Activated naive CD4-positive, alpha-beta T cell treated with anti-CD3 and anti-CD28 coated beads, Interleukin-2, amount 10 ng/mL, durations not matched to agents 7 days and 5 days (primary cell): ENCODE data around the gene TNPO1.

Experiments used
- CTCF ChIA-PET: fragments of 350-600 bp; sonication (Branson Sonifier 250); formaldehyde crosslinking; loops from one replicate; lab custom pipeline; 2021; ENCODE audit warnings: antibody characterized with exemption; lab: Charles Lee
- DNase-seq: peaks from one replicate; pipeline ENCODE4 v3.0.0-alpha.2; 2020
- H3K27ac Mint-ChIP-seq: one replicate; pipeline ENCODE4 v1.8.0; 2021; ENCODE audit warnings: mild to moderate bottlenecking, moderate library complexity, mixed read lengths
- H3K27me3 Mint-ChIP-seq: one replicate; pipeline ENCODE4 v1.8.0; 2021; ENCODE audit warnings: mild to moderate bottlenecking, mixed read lengths
- H3K36me3 Mint-ChIP-seq: one replicate; pipeline ENCODE4 v1.8.0; 2021; ENCODE audit warnings: mixed read lengths
- H3K4me1 Mint-ChIP-seq: one replicate; pipeline ENCODE4 v1.8.0; 2021; ENCODE audit warnings: mixed read lengths
- H3K4me3 Mint-ChIP-seq: one replicate; pipeline ENCODE4 v1.8.0; 2021; ENCODE audit warnings: mild to moderate bottlenecking, moderate library complexity, mixed read lengths
- H3K9me3 Mint-ChIP-seq: one replicate; pipeline ENCODE4 v1.8.0; 2021; ENCODE audit warnings: mixed read lengths

TNPO1 gene

GRCh38 chr5:72834924-72835323 is 18.5 kb downstream of the TNPO1 start:
- no peak for DNase-seq
- peaks cover 6% of the 10 kb centered on the region for H3K27me3 Mint-ChIP-seq
- CTCF ChIA-PET = no interaction called here
- H3K36me3 Mint-ChIP-seq = no peaks in the 10 kb centered on the region
- H3K27ac Mint-ChIP-seq = no peak overlapping the region
- H3K9me3 Mint-ChIP-seq = no peaks in the 10 kb centered on the region
- H3K4me1 Mint-ChIP-seq = no peaks in the 10 kb centered on the region
- no peak overlapping the region for H3K4me3 Mint-ChIP-seq

- H3K4me3 Mint-ChIP-seq = no peak overlapping the region
- DNase-seq = no peak
- no peaks in the 10 kb centered on the region for H3K4me1 Mint-ChIP-seq
- H3K27me3 Mint-ChIP-seq = peaks cover 6% of the 10 kb centered on the region
- CTCF ChIA-PET = no interaction called here
- H3K9me3 Mint-ChIP-seq = no peaks in the 10 kb centered on the region
- H3K36me3 Mint-ChIP-seq = no peaks in the 10 kb centered on the region
- no peak overlapping the region for H3K27ac Mint-ChIP-seq
These were observed 19.2 kb downstream of the TNPO1 start for GRCh38 chr5:72835633-72836032.

GRCh38 chr5:72836810-72837209 is 20.3 kb downstream of the TNPO1 start:
- Mint-ChIP-seq H3K4me3 (no peak overlapping the region), H3K9me3 (no peaks in the 10 kb centered on the region), H3K27me3 (peaks cover 11% of the 10 kb centered on the region), H3K27ac (no peak overlapping the region), H3K4me1 (no peaks in the 10 kb centered on the region), H3K36me3 (no peaks in the 10 kb centered on the region)
- no peak for DNase-seq
- CTCF ChIA-PET = no interaction called here

- DNase-seq = no peak
- Mint-ChIP-seq H3K9me3 (no peaks in the 10 kb centered on the region), H3K27ac (no peak overlapping the region), H3K4me3 (no peak overlapping the region), H3K36me3 (no peaks in the 10 kb centered on the region), H3K27me3 (peaks cover 11% of the 10 kb centered on the region), H3K4me1 (no peaks in the 10 kb centered on the region)
- CTCF ChIA-PET = no interaction called here
These were observed 21.1 kb downstream of the TNPO1 start for GRCh38 chr5:72837524-72838096.

- Mint-ChIP-seq H3K27ac (no peak overlapping the region), H3K4me3 (no peak overlapping the region), H3K9me3 (no peaks in the 10 kb centered on the region), H3K27me3 (peaks cover 17% of the 10 kb centered on the region), H3K36me3 (no peaks in the 10 kb centered on the region), H3K4me1 (no peaks in the 10 kb centered on the region)
- CTCF ChIA-PET = no interaction called here
- no peak for DNase-seq
These were observed 23.6 kb downstream of the TNPO1 start for GRCh38 chr5:72840041-72840440.

GRCh38 chr5:72841756-72842535 is 25.5 kb downstream of the TNPO1 start:
- DNase-seq = no peak
- Mint-ChIP-seq H3K27me3 (peaks cover 11% of the 10 kb centered on the region), H3K4me3 (no peak overlapping the region), H3K4me1 (peaks cover 1% of the 10 kb centered on the region), H3K36me3 (no peaks in the 10 kb centered on the region), H3K9me3 (no peaks in the 10 kb centered on the region), H3K27ac (no peak overlapping the region)
- CTCF ChIA-PET = interaction anchor here (1.0 kb wide), 1 partner anchor 24 kb away, joined by 4 read pairs; no protein-coding TSS in a partner anchor

GRCh38 chr5:72842816-72843215 is 26.4 kb downstream of the TNPO1 start:
- H3K4me3 Mint-ChIP-seq = no peak overlapping the region
- H3K27me3 Mint-ChIP-seq = peaks cover 11% of the 10 kb centered on the region
- no peak for DNase-seq
- no peak overlapping the region for H3K27ac Mint-ChIP-seq
- no peaks in the 10 kb centered on the region for H3K9me3 Mint-ChIP-seq
- CTCF ChIA-PET = interaction anchor here (1.0 kb wide), 1 partner anchor 25 kb away, joined by 4 read pairs; no protein-coding TSS in a partner anchor
- H3K36me3 Mint-ChIP-seq = no peaks in the 10 kb centered on the region
- peaks cover 10% of the 10 kb centered on the region for H3K4me1 Mint-ChIP-seq

- H3K4me1 Mint-ChIP-seq = peaks cover 13% of the 10 kb centered on the region
- CTCF ChIA-PET = interaction anchor here (0.6 to 2.9 kb wide), 3 partner anchors 26 to 712 kb away, joined by 3 to 7 read pairs (median 3); no protein-coding TSS in a partner anchor
- no peaks in the 10 kb centered on the region for H3K9me3 Mint-ChIP-seq
- H3K27me3 Mint-ChIP-seq = peaks cover 15% of the 10 kb centered on the region
- no peak overlapping the region for H3K27ac Mint-ChIP-seq
- DNase-seq = no peak
- H3K36me3 Mint-ChIP-seq = peaks cover 5% of the 10 kb centered on the region
- no peak overlapping the region for H3K4me3 Mint-ChIP-seq
These were observed 27.8 kb downstream of the TNPO1 start for GRCh38 chr5:72844218-72844603.

GRCh38 chr5:72845889-72846288 is 29.4 kb downstream of the TNPO1 start:
- Mint-ChIP-seq H3K4me3 (no peak overlapping the region), H3K9me3 (no peaks in the 10 kb centered on the region), H3K27ac (no peak overlapping the region), H3K27me3 (peaks cover 14% of the 10 kb centered on the region), H3K4me1 (peaks cover 28% of the 10 kb centered on the region), H3K36me3 (peaks cover 10% of the 10 kb centered on the region)
- CTCF ChIA-PET = interaction anchor here (2.9 kb wide), 1 partner anchor 28 kb away, joined by 7 read pairs; no protein-coding TSS in a partner anchor
- no peak for DNase-seq

- CTCF ChIA-PET = interaction anchor here (2.9 kb wide), 1 partner anchor 28 kb away, joined by 7 read pairs; no protein-coding TSS in a partner anchor
- Mint-ChIP-seq H3K4me1 (peaks cover 32% of the 10 kb centered on the region), H3K4me3 (no peak overlapping the region), H3K27ac (no peak overlapping the region), H3K36me3 (peaks cover 10% of the 10 kb centered on the region), H3K9me3 (no peaks in the 10 kb centered on the region), H3K27me3 (peaks cover 10% of the 10 kb centered on the region)
- no peak for DNase-seq
These were observed 30.0 kb downstream of the TNPO1 start for GRCh38 chr5:72846483-72846882.

GRCh38 chr5:72847439-72847838 is 31.0 kb downstream of the TNPO1 start:
- peaks cover 13% of the 10 kb centered on the region for H3K36me3 Mint-ChIP-seq
- CTCF ChIA-PET = interaction anchor here (0.7 kb wide), 1 partner anchor 29 kb away, joined by 3 read pairs; no protein-coding TSS in a partner anchor
- H3K27me3 Mint-ChIP-seq = peaks cover 10% of the 10 kb centered on the region
- H3K4me3 Mint-ChIP-seq = peak overlapping the region; percentile 92
- peaks cover 38% of the 10 kb centered on the region for H3K4me1 Mint-ChIP-seq
- no peak overlapping the region for H3K27ac Mint-ChIP-seq
- DNase-seq = no peak
- H3K9me3 Mint-ChIP-seq = no peaks in the 10 kb centered on the region

- Mint-ChIP-seq H3K27me3 (peaks cover 7% of the 10 kb centered on the region), H3K9me3 (no peaks in the 10 kb centered on the region), H3K4me3 (peak overlapping the region; percentile 92), H3K27ac (peak overlapping the region; percentile 98), H3K36me3 (peaks cover 15% of the 10 kb centered on the region), H3K4me1 (peaks cover 42% of the 10 kb centered on the region)
- CTCF ChIA-PET = no interaction called here
- peak; percentile 89 for DNase-seq
These were observed 31.6 kb downstream of the TNPO1 start for GRCh38 chr5:72847989-72848473.

- Mint-ChIP-seq H3K27ac (peak overlapping the region; percentile 98), H3K4me1 (peaks cover 49% of the 10 kb centered on the region), H3K4me3 (peak overlapping the region; percentile 97), H3K27me3 (peaks cover 4% of the 10 kb centered on the region), H3K9me3 (no peaks in the 10 kb centered on the region), H3K36me3 (peaks cover 21% of the 10 kb centered on the region)
- CTCF ChIA-PET = interaction anchor here (0.7 to 2.4 kb wide), 4 partner anchors 15 to 483 kb away, joined by 3 to 7 read pairs (median 4); no protein-coding TSS in a partner anchor
- DNase-seq = peak; percentile 67
These were observed 32.3 kb downstream of the TNPO1 start for GRCh38 chr5:72848474-72849428.
